HepG2 (cell line): Measurements from ENCODE around the gene SCP2. TPM values are rescaled to one million over a fixed set of nuclear protein-coding genes. Genes with fewer than 3 reads are reported as not detected.

Source experiments
- ATAC-seq: fragments of 200-7000 bp; cut with Tn5 transposase; 3 replicates; pipeline ENCODE4 v1.9.1; 2020; ENCODE audit warnings: mild to moderate bottlenecking, moderate library complexity
- BruUV-seq: library from RNA; stranded (reverse); fragments of 400-500 nt; replicated peaks from 2 replicates; lab custom pipeline; 2021; lab: Mats Ljungman, UMichigan
- CTCF ChIA-PET: fragments of 300-600 bp; formaldehyde crosslinking; extraction: SDS; loops from one replicate; lab custom pipeline; 2021; ENCODE audit warnings: low total read pairs, inconsistent platforms, low intra/inter-chr PET ratio; lab: Yijun Ruan, JAX
- POLR2A ChIA-PET: fragments of 350-600 bp; sonication (Branson Sonifier 250); formaldehyde crosslinking; loops from one replicate; lab custom pipeline; 2020; ENCODE audit warnings: antibody characterized with exemption, inconsistent platforms; lab: Yijun Ruan, JAX
- DNase-seq: peaks from one replicate; pipeline ENCODE4 v3.0.0-alpha.2; 2015; ENCODE audit warnings: low spot score
- FAIRE-seq: peaks from 3 replicates; lab custom pipeline; 2011; peaks lifted over from hg19 to GRCh38; lab: Jason Lieb, UNC
- H2AFZ ChIP-seq: one replicate; pipeline ENCODE4 v1.6.1; 2011; ENCODE audit warnings: low read length, inconsistent platforms
- H3K27ac ChIP-seq: fragments of 300-600 bp; 3 replicates; pipeline ENCODE4 v1.8.0; 2011; ENCODE audit warnings: mixed run types, mild to moderate bottlenecking, mixed read lengths, low read length, inconsistent platforms; ENCODE audit not compliant: insufficient read depth; ENCODE audit errors: extremely low read length
- H3K27me3 ChIP-seq, 2 experiments: fragments of 200-600 bp in 1 of 2; 2 replicates in 1 of 2; 3 replicates in 1 of 2; pipeline versions ENCODE4 v1.6.0 to v1.8.0; 2011; ENCODE audit warnings: low read length in 2 of 2, mild to moderate bottlenecking in 2 of 2, moderate library complexity in 2 of 2, inconsistent platforms in 1 of 2; ENCODE audit not compliant: insufficient read depth in 2 of 2, control insufficient read depth in 1 of 2
- H3K36me3 ChIP-seq, 2 experiments: fragments of 200-600 bp in 1 of 2; replicated peaks in 1 of 2; 2 replicates in 1 of 2; 3 replicates in 1 of 2; pipeline versions ENCODE4 v1.5.1 to v1.8.0; 2011; ENCODE audit warnings: low read length in 2 of 2, inconsistent platforms in 1 of 2; ENCODE audit not compliant: insufficient read depth in 2 of 2, control insufficient read depth in 1 of 2
- H3K4me1 ChIP-seq: 2 replicates; pipeline ENCODE4 v1.5.1; 2012; ENCODE audit warnings: low read length, inconsistent platforms; ENCODE audit not compliant: insufficient read depth
- H3K4me2 ChIP-seq: 2 replicates; pipeline ENCODE4 v1.6.0; 2011; ENCODE audit warnings: low read depth, low read length, inconsistent platforms
- H3K4me3 ChIP-seq, 3 experiments: fragments of 200-600 bp in 1 of 3; sonication (generic), shearing (Covaris generic) in 1 of 3; replicated peaks in 1 of 3; 2 replicates each; pipeline ENCODE4 v1.5.1; 2011 to 2016; ENCODE audit warnings: low read length in 3 of 3, inconsistent platforms in 2 of 3, low read depth in 2 of 3, mild to moderate bottlenecking in 2 of 3, control low read depth in 1 of 3, mixed read lengths in 1 of 3; ENCODE audit not compliant: insufficient read depth in 1 of 3
- H3K79me2 ChIP-seq: one replicate; pipeline ENCODE4 v1.6.1; 2011; ENCODE audit warnings: low read length, inconsistent platforms; ENCODE audit not compliant: insufficient read depth
- H3K9ac ChIP-seq: 2 replicates; pipeline ENCODE4 v1.6.0; 2011; ENCODE audit warnings: mild to moderate bottlenecking, low read depth, low read length, inconsistent platforms; ENCODE audit not compliant: insufficient read depth
- H3K9me3 ChIP-seq: 2 replicates; pipeline ENCODE4 v1.5.1; 2012; ENCODE audit warnings: mild to moderate bottlenecking, low read length
- H4K20me1 ChIP-seq: 2 replicates; pipeline ENCODE4 v1.6.0; 2011; ENCODE audit warnings: inconsistent platforms, mild to moderate bottlenecking, low read length, moderate library complexity; ENCODE audit not compliant: insufficient read depth
- CEBPB ChIP-seq: IDR thresholded peaks from 2 replicates; pipeline ENCODE4 v1.6.1; 2011; ENCODE audit warnings: low read depth, low read length, improper control_type of control experiment, borderline replicate concordance
- CEBPG ChIP-seq: IDR thresholded peaks from 2 replicates; pipeline ENCODE4 v1.6.1; 2016
- SNAPC2 ChIP-seq: sonication (generic); formaldehyde crosslinking; IDR thresholded peaks from 2 replicates; pipeline ENCODE4 v1.8.1; 2022; ENCODE audit warnings: mild to moderate bottlenecking, missing genetic modification reagents
- ZNF460 ChIP-seq: sonication (generic); formaldehyde crosslinking; IDR thresholded peaks from 2 replicates; pipeline ENCODE4 v1.5.1; 2020; ENCODE audit warnings: missing genetic modification reagents, mild to moderate bottlenecking, borderline replicate concordance
- WGBS: methylation state at CpG from one replicate; pipeline ENCODE4 v1.1.6; 2017; ENCODE audit warnings: low lambda C conversion rate; 5-methylcytosine and 5-hydroxymethylcytosine counted together
- in situ Hi-C: cut with HindIII; loops from 2 replicates; pipeline ENCODE4 v1.10.0; 2017; ENCODE audit warnings: low pct_unique_long_range_greater_than_20kb; ENCODE audit not compliant: extremely low pct_ligation_motif_present
- intact Hi-C: fragments of 100-400 bp; cut with micrococcal nuclease; formaldehyde crosslinking; loops from one replicate; pipeline ENCODE4 v1.10.0; 2022; ENCODE audit not compliant: unreplicated experiment
- polyA plus RNA-seq, 8 experiments: library from polyadenylated mRNA; depleted of rRNA in 3 of 8; stranded (reverse) in 7 of 8; unstranded in 1 of 8; fragments of >200 nt; fragmentation: Illumina TruSeq in 4 of 8; extraction: Trizol in 4 of 8; gene quantifications; 2 replicates each; pipeline versions ENCODE4 v1.2.1 to v1.2.3, GENCODE V29; 2011 to 2016; ENCODE audit warnings: low read depth in 4 of 8, missing spikeins in 1 of 8, mixed read lengths in 1 of 8; ENCODE audit not compliant: insufficient read depth in 1 of 8
- total RNA-seq, 5 experiments: library from RNA; depleted of rRNA; stranded (reverse); fragments of >200 nt; fragmentation: Illumina TruSeq; extraction: Trizol; gene quantifications; 2 replicates each; pipeline ENCODE4 v1.2.3, GENCODE V29; 2016; ENCODE audit warnings: low read depth in 1 of 5
- TF ChIP-seq, protein P1 (sequence below): sonication (generic); formaldehyde crosslinking; IDR thresholded peaks from 2 replicates; pipeline ENCODE4 v1.5.1; 2020; ENCODE audit warnings: missing genetic modification reagents, mild to moderate bottlenecking, borderline replicate concordance
- TF ChIP-seq, protein P2 (sequence below): IDR thresholded peaks from 2 replicates; pipeline ENCODE4 v1.6.1; 2012; ENCODE audit warnings: low read length, improper control_type of control experiment
- TF ChIP-seq, protein P3 (sequence below): sonication (generic); formaldehyde crosslinking; IDR thresholded peaks from 2 replicates; pipeline ENCODE4 v1.5.1; 2020; ENCODE audit warnings: mild to moderate bottlenecking, missing genetic modification reagents, moderate library complexity

Gene SCP2
- total and polyA plus RNA-seq, 2 of the 13 experiments (the other 11 are each of a cell fraction or from before 2014, with no cell fraction given) = 59.0 to 133 TPM

DNA sequence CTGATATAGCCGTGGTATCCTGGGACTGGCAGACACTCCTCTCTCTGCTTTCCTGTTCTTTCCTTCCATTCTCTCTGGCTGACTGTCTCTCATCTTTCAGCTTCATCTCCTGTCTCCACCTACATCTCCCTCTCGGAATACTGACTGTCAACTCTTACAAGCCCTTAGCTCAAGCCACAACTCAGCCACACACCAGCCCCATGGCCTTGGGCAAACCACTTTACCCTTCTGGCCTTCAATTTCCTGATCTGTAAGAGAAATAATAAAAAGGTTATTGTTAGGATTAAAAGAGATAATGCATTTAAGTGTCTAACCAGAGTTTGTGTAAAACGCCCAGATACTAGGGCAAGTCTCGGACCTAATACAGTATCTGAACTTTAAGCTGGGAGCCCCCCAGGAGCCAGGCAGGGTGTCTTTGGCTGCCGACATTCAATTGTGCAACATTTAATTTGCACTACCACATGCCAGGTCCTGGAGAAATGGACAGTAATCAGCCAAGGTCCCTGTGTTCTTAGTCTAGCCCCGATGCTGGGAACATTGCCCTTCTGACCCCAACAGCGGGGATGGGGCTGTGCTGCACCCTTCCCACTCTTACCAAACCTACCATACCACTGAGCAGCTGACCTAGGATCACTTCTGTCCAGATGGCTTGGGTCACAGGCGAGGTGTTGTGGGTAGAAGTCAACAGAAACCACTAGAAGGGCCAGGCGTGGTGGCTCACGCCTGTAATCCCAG, 10.7 kb upstream of the SCP2 start:
- TF ChIP-seq ZNF460 (CRISPR knock-in tag) (peak; percentile 55; the same call in 1 of the 2 replicates), SNAPC2 (CRISPR knock-in tag) (no peak), CEBPG (CRISPR knock-in tag) (peak; percentile 19; the same call in 1 of the 2 replicates), CEBPB (peak; percentile 64; the same call in 1 of the 2 replicates)
- TF ChIP-seq, protein P1, sequence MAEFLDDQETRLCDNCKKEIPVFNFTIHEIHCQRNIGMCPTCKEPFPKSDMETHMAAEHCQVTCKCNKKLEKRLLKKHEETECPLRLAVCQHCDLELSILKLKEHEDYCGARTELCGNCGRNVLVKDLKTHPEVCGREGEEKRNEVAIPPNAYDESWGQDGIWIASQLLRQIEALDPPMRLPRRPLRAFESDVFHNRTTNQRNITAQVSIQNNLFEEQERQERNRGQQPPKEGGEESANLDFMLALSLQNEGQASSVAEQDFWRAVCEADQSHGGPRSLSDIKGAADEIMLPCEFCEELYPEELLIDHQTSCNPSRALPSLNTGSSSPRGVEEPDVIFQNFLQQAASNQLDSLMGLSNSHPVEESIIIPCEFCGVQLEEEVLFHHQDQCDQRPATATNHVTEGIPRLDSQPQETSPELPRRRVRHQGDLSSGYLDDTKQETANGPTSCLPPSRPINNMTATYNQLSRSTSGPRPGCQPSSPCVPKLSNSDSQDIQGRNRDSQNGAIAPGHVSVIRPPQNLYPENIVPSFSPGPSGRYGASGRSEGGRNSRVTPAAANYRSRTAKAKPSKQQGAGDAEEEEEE (CRISPR knock-in tag) = no peak
- TF ChIP-seq, protein P2, sequence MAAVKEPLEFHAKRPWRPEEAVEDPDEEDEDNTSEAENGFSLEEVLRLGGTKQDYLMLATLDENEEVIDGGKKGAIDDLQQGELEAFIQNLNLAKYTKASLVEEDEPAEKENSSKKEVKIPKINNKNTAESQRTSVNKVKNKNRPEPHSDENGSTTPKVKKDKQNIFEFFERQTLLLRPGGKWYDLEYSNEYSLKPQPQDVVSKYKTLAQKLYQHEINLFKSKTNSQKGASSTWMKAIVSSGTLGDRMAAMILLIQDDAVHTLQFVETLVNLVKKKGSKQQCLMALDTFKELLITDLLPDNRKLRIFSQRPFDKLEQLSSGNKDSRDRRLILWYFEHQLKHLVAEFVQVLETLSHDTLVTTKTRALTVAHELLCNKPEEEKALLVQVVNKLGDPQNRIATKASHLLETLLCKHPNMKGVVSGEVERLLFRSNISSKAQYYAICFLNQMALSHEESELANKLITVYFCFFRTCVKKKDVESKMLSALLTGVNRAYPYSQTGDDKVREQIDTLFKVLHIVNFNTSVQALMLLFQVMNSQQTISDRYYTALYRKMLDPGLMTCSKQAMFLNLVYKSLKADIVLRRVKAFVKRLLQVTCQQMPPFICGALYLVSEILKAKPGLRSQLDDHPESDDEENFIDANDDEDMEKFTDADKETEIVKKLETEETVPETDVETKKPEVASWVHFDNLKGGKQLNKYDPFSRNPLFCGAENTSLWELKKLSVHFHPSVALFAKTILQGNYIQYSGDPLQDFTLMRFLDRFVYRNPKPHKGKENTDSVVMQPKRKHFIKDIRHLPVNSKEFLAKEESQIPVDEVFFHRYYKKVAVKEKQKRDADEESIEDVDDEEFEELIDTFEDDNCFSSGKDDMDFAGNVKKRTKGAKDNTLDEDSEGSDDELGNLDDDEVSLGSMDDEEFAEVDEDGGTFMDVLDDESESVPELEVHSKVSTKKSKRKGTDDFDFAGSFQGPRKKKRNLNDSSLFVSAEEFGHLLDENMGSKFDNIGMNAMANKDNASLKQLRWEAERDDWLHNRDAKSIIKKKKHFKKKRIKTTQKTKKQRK = no peak
- TF ChIP-seq, protein P3, sequence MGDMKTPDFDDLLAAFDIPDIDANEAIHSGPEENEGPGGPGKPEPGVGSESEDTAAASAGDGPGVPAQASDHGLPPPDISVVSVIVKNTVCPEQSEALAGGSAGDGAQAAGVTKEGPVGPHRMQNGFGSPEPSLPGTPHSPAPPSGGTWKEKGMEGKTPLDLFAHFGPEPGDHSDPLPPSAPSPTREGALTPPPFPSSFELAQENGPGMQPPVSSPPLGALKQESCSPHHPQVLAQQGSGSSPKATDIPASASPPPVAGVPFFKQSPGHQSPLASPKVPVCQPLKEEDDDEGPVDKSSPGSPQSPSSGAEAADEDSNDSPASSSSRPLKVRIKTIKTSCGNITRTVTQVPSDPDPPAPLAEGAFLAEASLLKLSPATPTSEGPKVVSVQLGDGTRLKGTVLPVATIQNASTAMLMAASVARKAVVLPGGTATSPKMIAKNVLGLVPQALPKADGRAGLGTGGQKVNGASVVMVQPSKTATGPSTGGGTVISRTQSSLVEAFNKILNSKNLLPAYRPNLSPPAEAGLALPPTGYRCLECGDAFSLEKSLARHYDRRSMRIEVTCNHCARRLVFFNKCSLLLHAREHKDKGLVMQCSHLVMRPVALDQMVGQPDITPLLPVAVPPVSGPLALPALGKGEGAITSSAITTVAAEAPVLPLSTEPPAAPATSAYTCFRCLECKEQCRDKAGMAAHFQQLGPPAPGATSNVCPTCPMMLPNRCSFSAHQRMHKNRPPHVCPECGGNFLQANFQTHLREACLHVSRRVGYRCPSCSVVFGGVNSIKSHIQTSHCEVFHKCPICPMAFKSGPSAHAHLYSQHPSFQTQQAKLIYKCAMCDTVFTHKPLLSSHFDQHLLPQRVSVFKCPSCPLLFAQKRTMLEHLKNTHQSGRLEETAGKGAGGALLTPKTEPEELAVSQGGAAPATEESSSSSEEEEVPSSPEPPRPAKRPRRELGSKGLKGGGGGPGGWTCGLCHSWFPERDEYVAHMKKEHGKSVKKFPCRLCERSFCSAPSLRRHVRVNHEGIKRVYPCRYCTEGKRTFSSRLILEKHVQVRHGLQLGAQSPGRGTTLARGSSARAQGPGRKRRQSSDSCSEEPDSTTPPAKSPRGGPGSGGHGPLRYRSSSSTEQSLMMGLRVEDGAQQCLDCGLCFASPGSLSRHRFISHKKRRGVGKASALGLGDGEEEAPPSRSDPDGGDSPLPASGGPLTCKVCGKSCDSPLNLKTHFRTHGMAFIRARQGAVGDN (CRISPR knock-in tag) = 0 out of 2 replicates have a peak, but pooled peaks have one; percentile 12
- POLR2A ChIA-PET = interaction anchor here (1.7 kb wide), 1 partner anchor 11 kb away, joined by 9 read pairs; the partner anchor contains the start of gene SCP2
- 0 out of 5 replicates have a peak, but pooled peaks cover 0 to 4% of the 10 kb centered on the region in 2 experiments for H3K36me3 ChIP-seq
- no peak overlapping the region for H3K4me3 ChIP-seq
- intact Hi-C loops (no loop called here), in situ Hi-C loops (no loop called here)
- DNase-seq (no peak), ATAC-seq (no peak), FAIRE-seq (no peak)
- H3K4me1 ChIP-seq = peaks cover 70% of the 10 kb centered on the region
- H3K79me2 ChIP-seq = peaks cover 4% of the 10 kb centered on the region
- H3K4me2 ChIP-seq = peak overlapping the region; percentile 5; the same call in 1 of the 2 replicates
- H3K27me3 ChIP-seq = no peaks in the 10 kb centered on the region
- H2AFZ ChIP-seq = no peak overlapping the region
- no peak overlapping the region for H3K9ac ChIP-seq
- CTCF ChIA-PET = no interaction called here
- H3K27ac ChIP-seq = peak overlapping the region; percentile 35
- H3K9me3 ChIP-seq = no peaks in the 10 kb centered on the region
- WGBS = 70% methylated on average over 9 of the region's 10 CpGs
- BruUV-seq = no TSS peak
- no peaks in the 10 kb centered on the region for H4K20me1 ChIP-seq
